SU-DHL-6 (cell line): ENCODE data around the gene TMEM250.
A peak's percentile ranks its signal among the peaks of the same experiment; 100 is the strongest.

Experiments
- H2AFZ ChIP-seq: fragments of 200-600 bp; sonication (generic); 2 replicates; pipeline ENCODE4 v1.6.1; 2014; ENCODE audit warnings: low read depth, mild to moderate bottlenecking, moderate library complexity, mixed read lengths, antibody characterized with exemption, low read length; ENCODE audit not compliant: severe bottlenecking
- H3F3A ChIP-seq: fragments of 200-600 bp; shearing (Covaris generic); 2 replicates; pipeline ENCODE4 v1.6.0; 2016; ENCODE audit warnings: antibody characterized with exemption, mild to moderate bottlenecking; ENCODE audit not compliant: insufficient read depth
- H3K27ac ChIP-seq: fragments of 200-600 bp; sonication (generic); 2 replicates; pipeline ENCODE4 v1.5.1; 2016; ENCODE audit warnings: low read depth, mild to moderate bottlenecking, low read length, moderate library complexity, mixed read lengths
- H3K27me3 ChIP-seq: fragments of 200-600 bp; sonication (generic), shearing (Covaris generic); 2 replicates; pipeline ENCODE4 v1.6.0; 2014; ENCODE audit warnings: mild to moderate bottlenecking, low read length
- H3K36me3 ChIP-seq: fragments of 200-600 bp; sonication (generic); 2 replicates; pipeline ENCODE4 v1.6.1; 2014; ENCODE audit warnings: mild to moderate bottlenecking, low read length, mixed read lengths
- H3K4me2 ChIP-seq: fragments of 300-600, 200-600 bp; shearing (Covaris generic), sonication (generic); 2 replicates; pipeline ENCODE4 v1.6.0; 2014; ENCODE audit warnings: low read length, low read depth, mild to moderate bottlenecking; ENCODE audit not compliant: poor library complexity, severe bottlenecking
- H3K4me3 ChIP-seq: fragments of 200-600 bp; sonication (generic); 2 replicates; pipeline ENCODE4 v1.5.1; 2014; ENCODE audit warnings: antibody characterized with exemption, low read length, mild to moderate bottlenecking, mixed read lengths; ENCODE audit not compliant: insufficient read depth, poor library complexity, severe bottlenecking
- H3K79me2 ChIP-seq: fragments of 200-600 bp; sonication (generic); 2 replicates; pipeline ENCODE4 v1.6.1; 2014; ENCODE audit warnings: mild to moderate bottlenecking, low read length, moderate library complexity; ENCODE audit not compliant: insufficient read depth
- H3K9ac ChIP-seq: fragments of 200-600 bp; sonication (generic); 2 replicates; pipeline ENCODE4 v1.7.0; 2014; ENCODE audit warnings: mild to moderate bottlenecking, low read length
- H3K9me2 ChIP-seq: fragments of 200-600 bp; sonication (generic); replicated peaks from 2 replicates; pipeline ENCODE4 v1.6.1; 2014; ENCODE audit warnings: low read length; ENCODE audit not compliant: insufficient read depth
- H3K9me3 ChIP-seq: fragments of 200-600 bp; sonication (generic); 2 replicates; pipeline ENCODE4 v1.6.1; 2014; ENCODE audit warnings: low read length, mixed read lengths; ENCODE audit not compliant: insufficient read depth
- H4K20me1 ChIP-seq: fragments of 200-600 bp; sonication (generic); 2 replicates; pipeline ENCODE4 v1.6.1; 2014; ENCODE audit warnings: low read depth, mild to moderate bottlenecking, antibody characterized with exemption, low read length, moderate library complexity, mixed read lengths
- CTCF ChIP-seq: fragments of 200-600 bp; sonication (generic); IDR thresholded peaks from one replicate; pipeline ENCODE4 v1.5.1; 2017; ENCODE audit warnings: antibody characterized with exemption, mild to moderate bottlenecking, low read length, moderate library complexity; ENCODE audit not compliant: insufficient read depth, poor library complexity, severe bottlenecking
- EZH2phosphoT487 ChIP-seq: fragments of 200-600 bp; sonication (generic), shearing (Covaris generic); conservative IDR thresholded peaks from 2 replicates; pipeline ENCODE4 v1.6.1; 2018; ENCODE audit warnings: mild to moderate bottlenecking, antibody characterized with exemption, low read length, moderate library complexity, mixed read lengths

TMEM250 gene

GRCh38 chr9:136107953-136108647 lies 10.6 kb downstream of the TMEM250 start:
- Histone ChIP-seq H3K36me3 (no peaks in the 10 kb centered on the region), H3K4me3 (no peak overlapping the region), H3F3A (0 out of 2 replicates have a peak, but pooled peaks cover 4% of the 10 kb centered on the region), H3K9me2 (no peaks in the 10 kb centered on the region), H2AFZ (no peak overlapping the region), H3K27me3 (no peaks in the 10 kb centered on the region), H3K79me2 (no peaks in the 10 kb centered on the region), H4K20me1 (no peaks in the 10 kb centered on the region), H3K4me2 (no peak overlapping the region), H3K9ac (no peak overlapping the region), H3K9me3 (no peaks in the 10 kb centered on the region), H3K27ac (no peak overlapping the region)
- TF ChIP-seq CTCF (no peak), EZH2phosphoT487 (no peak)

GRCh38 chr9:136107155-136107952 lies 11.3 kb downstream of the TMEM250 start:
- H3K27ac ChIP-seq, result peak overlapping the region; percentile 52; the same call in 1 of the 2 replicates

GRCh38 chr9:136105398-136106135 lies 13.1 kb downstream of the TMEM250 start:
- Histone ChIP-seq H3K79me2 (no peaks in the 10 kb centered on the region), H3K4me2 (no peak overlapping the region), H3K9me2 (no peaks in the 10 kb centered on the region), H3K27ac (no peak overlapping the region), H4K20me1 (no peaks in the 10 kb centered on the region), H3K9ac (no peak overlapping the region), H2AFZ (no peak overlapping the region), H3K4me3 (no peak overlapping the region), H3K9me3 (no peaks in the 10 kb centered on the region), H3K27me3 (no peaks in the 10 kb centered on the region), H3K36me3 (no peaks in the 10 kb centered on the region), H3F3A (no peaks in the 10 kb centered on the region)
- no peak for TF ChIP-seq EZH2phosphoT487

More at GRCh38 chr9:136107155-136107952, 11.3 kb downstream of the TMEM250 start:
- no peaks in the 10 kb centered on the region for H4K20me1 ChIP-seq
- no peaks in the 10 kb centered on the region for H3K27me3 ChIP-seq
- peak overlapping the region; percentile 62 for H2AFZ ChIP-seq
- no peaks in the 10 kb centered on the region for H3K79me2 ChIP-seq
- no peaks in the 10 kb centered on the region for H3F3A ChIP-seq
- H3K4me3 ChIP-seq, result no peak overlapping the region
- TF ChIP-seq CTCF (no peak), EZH2phosphoT487 (no peak)
- no peaks in the 10 kb centered on the region for H3K9me2 ChIP-seq
- no peaks in the 10 kb centered on the region for H3K36me3 ChIP-seq
- H3K9ac ChIP-seq, result peak overlapping the region; percentile 44; the same call in 1 of the 2 replicates
- H3K4me2 ChIP-seq, result peak overlapping the region; percentile 38
- no peaks in the 10 kb centered on the region for H3K9me3 ChIP-seq
